NB4 (cell line): ENCODE results near the gene TSFM.

Experiments used
- DNase-seq: peaks from one replicate; pipeline ENCODE4 v3.0.0; 2010; ENCODE audit warnings: low read depth
- H3K4me3 ChIP-seq: one replicate; pipeline ENCODE4 v1.5.1; 2011; ENCODE audit warnings: mild to moderate bottlenecking, low read depth, low read length, moderate library complexity
- CTCF ChIP-seq: IDR thresholded peaks from one replicate; pipeline ENCODE4 v1.5.1; 2012; ENCODE audit warnings: low read depth, low read length
- MAX ChIP-seq: IDR thresholded peaks from 2 replicates; pipeline ENCODE4 v1.6.1; 2011; ENCODE audit warnings: low read depth, low read length
- MYC ChIP-seq: IDR thresholded peaks from 2 replicates; pipeline ENCODE4 v1.6.1; 2011; ENCODE audit warnings: low read depth, low read length
- POLR2A ChIP-seq: IDR thresholded peaks from 2 replicates; pipeline ENCODE4 v1.6.1; 2011; ENCODE audit warnings: mild to moderate bottlenecking; ENCODE audit not compliant: insufficient read length; ENCODE audit errors: extremely low read depth

TSFM gene

GRCh38 chr12:57735952-57736740, 46.4 kb upstream of the TSFM start:
- no peak overlapping the region for H3K4me3 ChIP-seq
- TF ChIP-seq MYC (no peak), MAX (no peak), CTCF (no peak), POLR2A (no peak)
- no peak for DNase-seq

GRCh38 chr12:57736741-57737466, 45.7 kb upstream of the TSFM start:
- no peak for TF ChIP-seq CTCF
- no peak for TF ChIP-seq POLR2A
- TF ChIP-seq MYC = no peak
- no peak for TF ChIP-seq MAX
- no peak overlapping the region for H3K4me3 ChIP-seq
- DNase-seq = no peak

GRCh38 chr12:57737467-57738460, 44.8 kb upstream of the TSFM start:
- no peak for TF ChIP-seq POLR2A
- TF ChIP-seq MAX = no peak
- no peak for TF ChIP-seq MYC
- TF ChIP-seq CTCF = no peak
- no peak overlapping the region for H3K4me3 ChIP-seq
- DNase-seq = no peak

- TF ChIP-seq CTCF (no peak), MYC (no peak), POLR2A (no peak), MAX (no peak)
- no peak for DNase-seq
- H3K4me3 ChIP-seq = no peak within 1 kb of the TSS
These were observed 43.8 kb upstream of the TSFM start, which contains the start of gene AGAP2 for GRCh38 chr12:57738661-57739237. Gene AGAP2, minus strand, starts transcription at chr12:57738742. Its CDS starts 496 bp downstream, at chr12:57738246.

- TF ChIP-seq POLR2A (no peak), CTCF (no peak), MYC (no peak), MAX (no peak)
- H3K4me3 ChIP-seq = no peak overlapping the region
- no peak for DNase-seq
These were observed 43.2 kb upstream of the TSFM start for GRCh38 chr12:57739387-57739786.
